Stomach (tissue), 4 donors: ENCODE data around the gene SCRT2.

Experiments
- CTCF ChIP-seq, 7 experiments: fragments of 450-650 bp in 4 of 7; fragments of 200-600 bp in 3 of 7; sonication (generic) in 3 of 7; IDR thresholded peaks; one replicate each; pipeline ENCODE4 v1.5.1; 2016 to 2019; ENCODE audit warnings: antibody characterized with exemption in 7 of 7, control low read depth in 2 of 7, mild to moderate bottlenecking in 1 of 7
- POLR2A ChIP-seq, 4 donors: fragments of 450-650 bp; IDR thresholded peaks; one replicate each; pipeline ENCODE4 v1.6.1; 2016; ENCODE audit warnings: antibody characterized with exemption in 4 of 4, control low read depth in 2 of 4, mild to moderate bottlenecking in 1 of 4, moderate library complexity in 1 of 4

- TF ChIP-seq CTCF (IDR thresholded peaks at IDR 0.05), result no peak
- TF ChIP-seq POLR2A (IDR thresholded peaks at IDR 0.05), result no peak
Measured at GRCh38 chr20:697826-698225, 22.2 kb upstream of the SCRT2 start.
